HG02938 (cell line): Measurements from ENCODE around the gene TAB3.
"Not testable (repeated sequence)": the region's sequence is repeated elsewhere in the genome, so short reads cannot be mapped to it uniquely, and the experiment has no call there.

Experiments used
- ATAC-seq: cut with Tn5 transposase; IDR thresholded peaks from one replicate; pipeline ENCODE4 v1.9.1; 2021; ENCODE audit warnings: mild to moderate bottlenecking, moderate library complexity; ENCODE audit not compliant: unreplicated experiment

The TAB3 gene

DNA sequence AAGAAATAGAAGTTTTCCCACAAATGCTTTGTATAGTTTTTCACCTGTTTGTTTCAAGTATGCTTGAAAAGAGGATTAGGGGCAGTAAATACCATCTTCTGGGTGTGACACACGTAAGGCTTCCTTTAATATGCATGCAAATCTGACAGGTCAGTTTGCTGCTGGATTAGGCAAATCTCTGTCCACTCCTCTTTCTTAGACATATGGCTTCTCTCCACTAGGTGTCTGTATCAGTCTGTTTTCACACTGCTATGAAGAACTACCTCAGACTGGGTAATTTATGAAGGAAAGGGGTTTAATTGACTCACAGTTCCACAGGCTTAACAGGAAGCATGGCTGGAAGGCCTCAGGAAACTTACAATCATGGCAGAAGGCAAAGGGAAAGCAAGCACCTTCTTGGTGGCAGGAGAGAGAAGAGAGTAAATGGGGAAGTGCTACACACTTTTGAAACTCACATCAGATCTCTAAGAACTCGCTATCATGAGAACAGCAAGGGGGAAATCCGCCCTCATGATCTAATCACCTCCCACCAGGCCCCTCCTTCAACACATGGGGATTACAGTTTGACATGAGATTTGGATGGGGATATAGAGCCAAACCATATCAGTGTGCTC is 66.9 kb downstream of the TAB3 start:
- ATAC-seq, result no peak

DNA sequence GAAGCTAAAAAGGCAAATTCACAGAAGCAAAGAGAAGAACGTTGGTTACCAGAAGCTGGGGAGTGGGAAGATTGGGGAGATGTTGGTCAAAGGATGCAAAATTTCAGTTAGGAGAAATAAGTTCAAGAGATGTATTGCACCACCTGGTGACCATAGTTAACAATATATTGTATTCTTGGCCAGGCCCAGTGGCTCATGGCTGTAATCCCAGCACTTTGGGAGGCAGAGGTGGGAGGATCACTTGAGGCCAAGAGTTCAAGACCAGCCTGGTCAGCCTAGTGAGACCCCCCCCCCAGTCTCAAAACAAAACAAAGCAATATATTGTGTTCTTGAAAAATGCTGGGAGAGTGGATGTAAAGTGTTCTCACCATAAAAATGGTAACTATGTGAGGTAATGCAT is 67.9 kb downstream of the TAB3 start:
- ATAC-seq, result no peak

- no peak for ATAC-seq
These were observed 70.0 kb downstream of the TAB3 start for GRCh38 chrX:30819080-30819479.

GRCh38 chrX:30816079-30816478 is 73.0 kb downstream of the TAB3 start:
- no peak for ATAC-seq

GRCh38 chrX:30814978-30815377 is 74.1 kb downstream of the TAB3 start:
- peak; percentile 66 for ATAC-seq

GRCh38 chrX:30812326-30812725 is 76.7 kb downstream of the TAB3 start:
- ATAC-seq, result peak; percentile 95

- ATAC-seq, result no peak
These were observed 82.8 kb downstream of the TAB3 start for GRCh38 chrX:30806187-30806728.

- no peak for ATAC-seq
These were observed 84.6 kb downstream of the TAB3 start for GRCh38 chrX:30804462-30804861.

DNA sequence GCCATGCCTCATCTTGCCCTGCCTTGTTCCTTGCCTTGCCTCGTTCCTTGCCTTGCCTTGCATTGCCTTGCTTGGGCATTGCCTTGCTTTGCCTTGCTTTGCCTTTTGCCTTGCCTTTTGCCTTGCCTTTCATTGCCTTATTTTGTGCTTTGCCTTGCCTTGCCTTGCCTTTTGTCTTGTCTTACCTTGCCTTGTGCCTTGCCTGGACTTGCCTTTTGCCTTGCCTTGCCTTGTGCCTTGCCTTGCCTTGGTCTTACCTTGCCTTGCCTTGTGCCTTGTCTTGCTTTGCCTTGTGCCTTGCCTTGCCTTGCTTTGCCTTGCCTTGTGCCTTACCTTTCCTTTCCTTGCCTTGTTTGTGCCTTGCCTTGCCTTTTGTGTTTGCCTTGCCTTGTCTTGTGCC is 88.2 kb downstream of the TAB3 start:
- no peak for ATAC-seq

DNA sequence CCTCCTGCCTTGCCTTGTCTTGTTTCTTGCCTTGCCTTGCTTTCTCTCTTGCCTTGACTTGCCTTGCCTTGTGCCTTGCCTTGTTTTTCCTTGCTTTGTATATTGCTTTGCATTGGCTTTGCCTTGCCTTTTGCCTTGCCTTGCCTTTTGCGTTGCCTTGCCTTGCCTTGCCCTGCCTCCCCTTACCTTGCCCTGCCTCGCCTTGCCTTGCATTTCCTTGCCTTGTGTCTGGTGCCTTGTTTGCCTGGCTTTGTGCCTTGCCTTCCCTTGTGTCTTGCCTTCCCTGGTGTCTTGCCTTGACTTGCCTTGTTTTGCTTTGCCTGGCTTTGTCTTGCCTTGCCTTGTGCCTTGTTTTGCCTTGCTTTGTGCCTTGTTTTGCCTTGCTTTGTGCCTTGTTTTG is 89.7 kb downstream of the TAB3 start:
- ATAC-seq, result no peak

DNA sequence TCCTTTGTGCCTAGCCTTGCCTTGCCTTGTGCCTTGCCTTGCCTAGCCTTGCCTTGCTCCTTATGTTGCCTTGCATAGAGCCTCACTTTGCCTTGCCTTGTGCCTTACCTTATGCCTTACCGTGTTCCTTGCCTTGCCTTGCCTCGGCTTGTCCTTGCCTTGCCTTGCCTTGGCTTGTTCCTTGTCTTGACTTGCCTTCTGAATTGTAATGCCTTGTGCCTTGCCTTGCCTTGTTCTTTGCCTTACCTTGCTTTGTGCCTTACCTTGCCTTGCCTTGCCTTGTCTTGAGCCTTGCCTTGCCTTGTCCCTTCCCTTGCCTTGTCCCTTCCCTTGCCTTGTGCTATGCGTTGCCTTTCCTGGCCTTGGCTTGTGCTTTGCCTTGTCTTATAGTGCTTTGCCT is 90.2 kb downstream of the TAB3 start:
- ATAC-seq, result no peak

- ATAC-seq, result not testable (repeated sequence)
These were observed 91.8 kb downstream of the TAB3 start for GRCh38 chrX:30797301-30797700.

GRCh38 chrX:30795981-30796958 is 92.8 kb downstream of the TAB3 start:
- ATAC-seq, result no peak

DNA sequence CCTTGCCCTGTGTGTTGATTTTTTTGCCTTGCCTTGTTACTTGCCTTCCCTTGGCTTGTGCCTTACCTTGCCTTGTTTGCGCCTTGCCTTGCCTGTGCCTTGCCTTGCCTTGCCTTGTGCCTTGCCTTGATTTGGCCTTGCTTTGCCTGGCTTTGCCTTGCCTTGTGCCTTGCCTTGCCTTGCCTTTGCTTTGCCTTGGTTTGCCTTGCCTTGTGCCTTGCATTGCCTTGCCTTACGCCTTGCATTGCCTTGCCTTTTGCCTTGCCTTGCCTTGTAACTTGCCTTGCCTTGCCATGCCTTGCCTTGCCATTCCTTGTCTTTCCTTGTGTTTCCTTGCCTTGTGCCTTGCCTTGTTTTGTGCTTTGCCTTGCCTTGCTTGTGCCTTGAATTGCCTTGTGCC is 94.6 kb downstream of the TAB3 start:
- no peak for ATAC-seq

GRCh38 chrX:30793767-30794103 is 95.3 kb downstream of the TAB3 start:
- ATAC-seq, result no peak

DNA sequence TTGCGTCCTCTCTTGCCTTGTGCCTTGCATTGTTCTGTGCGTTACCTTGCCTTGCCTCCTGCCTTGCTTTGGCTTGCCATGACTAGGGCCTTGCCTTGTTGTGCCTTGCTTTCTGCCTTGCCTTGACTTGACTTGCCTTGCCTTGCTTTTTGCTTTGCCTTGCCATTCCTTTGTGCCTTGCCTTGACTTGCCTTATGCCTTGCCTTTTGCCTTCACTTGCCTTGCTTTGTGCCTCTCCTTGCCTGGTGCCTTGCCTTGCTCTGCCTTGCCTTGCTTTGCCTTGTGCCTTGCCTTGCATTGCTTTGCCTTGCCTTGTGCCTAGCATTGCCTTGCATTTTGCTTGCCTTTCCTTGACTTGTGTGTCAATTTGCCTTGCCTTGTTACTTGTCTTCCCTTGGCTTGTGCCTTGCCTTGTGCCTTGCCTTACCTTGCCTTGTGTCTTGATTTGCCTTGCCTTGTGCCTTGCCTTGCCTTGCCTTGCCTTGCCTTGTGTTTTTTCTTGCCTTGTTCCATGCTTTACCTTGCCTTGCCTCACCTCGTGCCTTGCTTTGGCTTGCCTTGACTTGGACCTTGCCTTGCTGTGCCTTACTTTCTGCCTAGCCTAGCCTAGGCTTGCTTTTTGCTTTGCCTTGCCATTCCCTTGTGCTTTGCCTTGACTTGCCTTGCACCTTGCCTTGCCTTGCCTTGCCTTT is 95.8 kb downstream of the TAB3 start:
- ATAC-seq, result no peak

DNA sequence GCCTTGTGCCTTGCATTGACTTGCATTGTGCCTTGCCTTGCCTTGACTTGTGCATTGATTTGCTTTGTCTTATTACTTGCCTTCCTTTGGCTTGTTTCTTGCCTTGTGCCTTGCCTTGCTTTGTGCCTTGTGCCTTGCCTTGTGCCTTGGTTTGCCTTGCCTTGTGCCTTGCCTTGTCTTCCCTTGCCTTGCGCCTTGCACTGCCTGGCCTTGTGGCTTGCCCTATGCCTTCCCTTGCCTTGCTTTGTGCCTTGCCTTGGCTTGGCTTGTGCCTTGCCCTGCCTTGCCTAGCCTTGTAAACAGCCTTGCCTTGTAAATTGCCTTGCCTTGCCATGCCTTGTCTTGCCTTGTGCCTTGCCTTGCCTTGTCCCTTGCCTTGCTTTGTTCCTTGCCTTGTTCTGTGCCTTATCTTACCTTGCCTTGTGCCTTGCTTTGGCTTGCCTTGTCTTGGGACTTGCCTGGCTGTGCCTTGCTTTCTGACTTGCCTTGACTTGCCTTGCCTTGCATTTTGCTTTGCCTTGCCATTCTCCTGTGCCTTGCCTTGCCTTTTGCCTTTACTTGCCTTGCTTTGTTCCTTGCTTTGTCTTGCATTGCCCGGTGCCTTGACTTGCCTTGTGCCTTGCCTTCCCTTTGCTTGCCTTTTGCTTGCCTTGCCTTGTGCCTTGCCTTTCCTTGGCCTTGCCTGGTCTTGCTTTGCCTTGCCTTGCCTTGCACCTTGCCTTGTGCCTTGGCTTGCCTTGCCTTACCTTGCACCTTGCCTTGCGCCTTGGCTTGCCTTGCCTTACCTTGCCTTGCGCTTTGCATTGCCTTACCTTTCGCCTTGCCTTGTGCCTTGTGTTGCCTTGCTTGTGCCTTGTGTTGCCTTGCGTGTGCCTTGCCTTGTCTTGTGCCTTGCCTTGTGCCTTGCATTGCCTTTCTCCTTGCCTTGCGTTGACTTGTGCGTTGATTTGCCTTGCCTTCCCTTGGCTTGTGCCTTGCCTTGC is 97.5 kb downstream of the TAB3 start:
- ATAC-seq, result no peak

- ATAC-seq, result no peak
These were observed 102.0 kb downstream of the TAB3 start for GRCh38 chrX:30787012-30787411.

DNA sequence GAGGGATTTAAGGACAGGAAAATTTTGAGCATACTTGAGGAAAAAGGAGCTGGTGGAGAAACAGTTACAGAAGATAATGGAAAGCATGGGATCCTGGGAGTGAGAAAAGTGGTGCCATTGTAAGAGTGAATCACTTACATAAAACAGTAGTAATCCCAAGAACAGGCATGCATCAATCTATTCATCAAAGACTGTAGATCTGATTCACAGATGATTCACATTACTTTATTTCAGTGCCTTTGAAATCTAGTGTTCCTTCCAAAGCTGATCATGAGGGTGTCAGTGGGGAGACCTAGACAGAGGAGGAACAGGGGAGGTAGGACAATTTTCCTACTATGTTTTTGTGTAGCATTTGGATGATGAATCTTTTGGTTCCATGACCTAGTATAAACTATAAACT is 102.7 kb downstream of the TAB3 start:
- ATAC-seq, result no peak

DNA sequence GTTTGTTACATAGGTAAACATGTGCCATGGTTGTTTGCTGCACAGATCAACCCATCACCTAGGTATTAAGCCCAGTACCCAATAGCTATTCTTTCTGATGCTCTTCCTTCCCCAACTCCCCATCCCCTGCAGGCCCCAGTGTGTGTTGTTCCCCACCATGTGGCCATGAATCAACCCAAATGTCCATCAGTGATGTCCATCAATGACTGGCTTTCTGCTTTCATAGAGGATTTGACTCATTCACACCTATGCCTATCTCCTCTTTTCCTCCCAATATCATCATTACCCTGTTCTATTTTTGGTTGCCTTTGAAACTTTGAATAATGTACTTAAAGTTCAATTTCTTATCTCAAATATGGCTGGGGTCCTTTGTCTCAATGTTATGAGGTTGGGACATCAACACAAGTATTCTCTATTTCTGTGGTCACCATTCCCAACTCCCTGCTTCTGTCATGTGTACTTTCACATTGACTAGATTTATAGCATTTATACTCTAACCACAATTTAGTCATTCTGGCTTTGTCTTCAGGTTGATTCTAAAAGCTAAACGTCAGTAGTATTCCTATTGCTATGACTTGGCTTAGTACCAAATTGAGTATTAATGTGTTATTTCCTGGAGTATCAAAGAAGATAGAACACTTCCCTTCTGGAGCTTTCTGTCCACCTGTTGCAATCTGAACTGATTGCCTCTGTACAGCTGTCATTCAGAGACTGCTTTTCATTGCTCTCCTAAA is 107.2 kb downstream of the TAB3 start:
- no peak for ATAC-seq
